Measurements from ENCODE around the gene DNAJC13.
"Not testable (repeated sequence)": the region's sequence is repeated elsewhere in the genome, so short reads cannot be mapped to it uniquely, and the experiment has no call there.

DNAJC13 gene

GRCh38 chr3:132381348-132381944 is 35.9 kb upstream of the DNAJC13 start:
- in situ Hi-C loops (cut with HindIII; ENCODE audit: low sequenced_read_pairs), result no loop called here
- DNase-seq (ENCODE audit: low read depth, low spot score), result no peak
- no peak overlapping the region for H3K4me3 ChIP-seq (ENCODE audit: low read depth, low read length)
- TF ChIP-seq CTCF (IDR thresholded peaks at IDR 0.05; ENCODE audit: low read depth, low read length), result no peak

- in situ Hi-C loops (cut with HindIII; ENCODE audit: low sequenced_read_pairs), result no loop called here
- no peak for DNase-seq (ENCODE audit: low read depth, low spot score)
- no peak overlapping the region for H3K4me3 ChIP-seq (ENCODE audit: low read depth, low read length)
- TF ChIP-seq CTCF (IDR thresholded peaks at IDR 0.05; ENCODE audit: low read depth, low read length), result no peak
Measured at GRCh38 chr3:132382267-132382666, 35.0 kb upstream of the DNAJC13 start.

GRCh38 chr3:132382688-132383194 is 34.6 kb upstream of the DNAJC13 start:
- DNase-seq (ENCODE audit: low read depth, low spot score), result no peak
- in situ Hi-C loops (cut with HindIII; ENCODE audit: low sequenced_read_pairs), result no loop called here
- TF ChIP-seq CTCF (IDR thresholded peaks at IDR 0.05; ENCODE audit: low read depth, low read length), result no peak
- H3K4me3 ChIP-seq (ENCODE audit: low read depth, low read length), result no peak overlapping the region

- in situ Hi-C loops (cut with HindIII; ENCODE audit: low sequenced_read_pairs), result no loop called here
- no peak for TF ChIP-seq CTCF (IDR thresholded peaks at IDR 0.05; ENCODE audit: low read depth, low read length)
- no peak for DNase-seq (ENCODE audit: low read depth, low spot score)
- no peak overlapping the region for H3K4me3 ChIP-seq (ENCODE audit: low read depth, low read length)
Measured at GRCh38 chr3:132386259-132386658, 31.0 kb upstream of the DNAJC13 start.

- H3K4me3 ChIP-seq (ENCODE audit: low read depth, low read length); DNase-seq (ENCODE audit: low read depth, low spot score); in situ Hi-C loops (cut with HindIII; ENCODE audit: low sequenced_read_pairs): not testable (repeated sequence)
Measured at GRCh38 chr3:132392675-132393074, 24.6 kb upstream of the DNAJC13 start.

- H3K4me3 ChIP-seq (ENCODE audit: low read depth, low read length), result no peak overlapping the region
- DNase-seq (ENCODE audit: low read depth, low spot score), result no peak
- in situ Hi-C loops (cut with HindIII; ENCODE audit: low sequenced_read_pairs), result no loop called here
- TF ChIP-seq CTCF (IDR thresholded peaks at IDR 0.05; ENCODE audit: low read depth, low read length), result no peak
Measured at GRCh38 chr3:132394320-132394719, 23.0 kb upstream of the DNAJC13 start.

GRCh38 chr3:132395126-132395525 is 22.2 kb upstream of the DNAJC13 start:
- DNase-seq (ENCODE audit: low read depth, low spot score), result no peak
- no peak for TF ChIP-seq CTCF (IDR thresholded peaks at IDR 0.05; ENCODE audit: low read depth, low read length)
- in situ Hi-C loops (cut with HindIII; ENCODE audit: low sequenced_read_pairs), result no loop called here
- H3K4me3 ChIP-seq (ENCODE audit: low read depth, low read length), result no peak overlapping the region
